ENCODE measurements around the gene ENGASE.

Gene ENGASE

DNA sequence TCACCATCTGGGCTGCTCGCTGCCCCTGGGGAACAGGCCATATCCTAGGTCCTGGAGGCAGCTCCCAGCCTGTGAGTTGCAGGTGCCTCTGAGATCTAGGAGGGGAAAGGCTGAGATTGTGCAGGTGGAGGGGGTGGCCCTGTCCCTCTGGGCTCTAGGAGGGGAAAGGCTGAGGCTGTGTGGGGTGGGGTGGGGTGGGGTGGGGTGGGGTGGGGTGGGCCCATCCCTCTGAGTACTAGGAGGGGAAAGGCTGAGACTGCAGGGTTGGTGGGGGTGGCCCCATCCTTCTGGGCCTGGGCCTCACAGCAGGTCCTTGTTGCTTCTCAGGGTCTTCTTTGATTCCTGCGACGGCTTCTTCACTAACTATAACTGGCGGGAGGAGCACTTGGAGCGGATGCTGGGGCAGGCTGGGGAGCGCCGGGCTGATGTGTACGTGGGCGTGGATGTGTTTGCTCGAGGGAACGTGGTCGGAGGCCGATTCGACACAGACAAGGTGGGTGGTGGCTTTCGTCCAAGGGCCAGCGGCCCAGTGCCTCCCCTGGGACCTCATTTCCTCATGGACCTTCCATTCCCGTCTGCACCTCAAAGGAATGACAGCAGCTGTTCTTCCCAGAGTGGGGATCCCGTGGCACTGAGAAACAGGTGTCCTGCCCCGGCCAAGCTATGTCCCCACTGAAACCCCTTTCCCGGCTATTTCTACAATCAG lies 7.1 kb downstream of the ENGASE start:
- DNase-seq, result no peak

DNA sequence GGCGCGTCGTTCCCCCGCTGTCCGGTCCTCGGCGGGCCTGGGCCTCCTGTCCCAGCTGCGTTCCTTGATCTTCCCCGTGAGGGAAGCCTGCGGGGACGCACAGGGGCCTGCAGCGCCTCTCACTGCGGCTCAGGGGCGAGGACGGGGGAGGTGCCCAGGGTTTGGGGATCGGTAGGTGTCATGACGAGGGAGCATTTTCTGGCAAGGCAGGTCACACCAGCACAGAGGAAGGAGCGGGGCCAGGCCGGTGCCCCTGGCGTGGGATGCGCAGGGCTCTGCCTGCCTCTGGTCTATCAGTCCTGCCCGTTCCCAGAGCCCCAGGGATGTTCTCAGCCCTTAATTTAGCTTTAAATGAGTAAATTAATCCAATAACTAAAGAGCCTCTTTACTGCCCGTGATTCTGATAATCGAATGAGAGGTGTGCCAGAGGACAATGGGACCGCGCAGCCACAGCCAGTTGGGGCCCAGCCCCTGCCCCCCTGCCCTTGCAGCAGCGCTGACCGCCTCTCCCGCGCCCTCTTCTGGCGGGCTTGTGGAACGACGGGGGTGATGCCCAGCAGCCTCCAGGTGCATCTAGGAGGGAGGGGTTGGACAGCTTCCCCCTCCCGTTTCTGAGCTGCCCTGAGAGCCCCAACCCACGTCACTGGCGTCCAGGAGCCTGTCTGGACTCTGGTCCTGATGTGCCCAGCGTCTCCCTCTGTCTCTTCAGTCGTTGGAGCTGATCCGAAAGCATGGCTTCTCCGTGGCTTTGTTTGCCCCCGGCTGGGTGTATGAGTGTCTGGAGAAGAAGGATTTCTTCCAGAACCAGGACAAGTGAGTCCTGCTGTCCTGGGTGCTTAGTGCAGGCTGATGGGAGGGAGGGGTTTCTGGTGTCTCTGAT lies 7.9 kb downstream of the ENGASE start:
- DNase-seq, result no peak

DNA sequence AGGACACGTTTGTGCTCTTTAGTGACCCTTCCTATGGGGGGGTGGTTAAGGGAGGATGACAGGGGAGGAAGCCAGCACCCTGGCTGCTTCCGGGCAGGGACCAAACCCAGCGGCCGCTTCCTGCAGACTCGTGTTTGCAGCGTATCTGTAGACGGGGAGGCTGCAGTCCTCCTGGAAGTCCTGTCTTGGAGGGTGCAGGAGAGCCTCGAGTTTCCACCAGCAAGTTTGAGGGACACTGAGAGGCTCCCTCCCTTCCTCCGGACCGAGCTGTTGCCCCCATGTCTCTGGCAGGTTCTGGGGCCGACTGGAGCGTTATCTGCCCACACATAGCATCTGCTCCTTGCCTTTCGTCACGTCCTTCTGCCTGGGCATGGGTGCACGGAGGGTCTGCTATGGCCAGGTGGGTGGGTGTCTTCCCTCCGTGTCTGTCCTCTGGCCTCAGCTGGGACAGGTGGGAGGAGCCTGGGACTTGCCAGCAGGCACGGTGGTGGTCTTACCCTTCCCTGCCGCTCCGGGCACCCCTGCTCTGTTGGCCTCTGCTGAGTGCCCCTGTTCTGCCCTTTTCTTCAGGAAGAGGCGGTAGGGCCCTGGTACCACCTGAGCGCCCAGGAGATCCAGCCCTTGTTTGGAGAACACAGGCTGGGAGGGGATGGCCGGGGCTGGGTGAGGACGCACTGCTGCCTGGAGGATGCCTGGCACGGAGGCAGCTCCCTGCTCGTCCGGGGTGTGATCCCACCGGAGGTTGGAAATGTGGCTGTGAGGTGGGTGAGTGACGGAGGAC lies 8.8 kb downstream of the ENGASE start:
- DNase-seq, result no peak

DNA sequence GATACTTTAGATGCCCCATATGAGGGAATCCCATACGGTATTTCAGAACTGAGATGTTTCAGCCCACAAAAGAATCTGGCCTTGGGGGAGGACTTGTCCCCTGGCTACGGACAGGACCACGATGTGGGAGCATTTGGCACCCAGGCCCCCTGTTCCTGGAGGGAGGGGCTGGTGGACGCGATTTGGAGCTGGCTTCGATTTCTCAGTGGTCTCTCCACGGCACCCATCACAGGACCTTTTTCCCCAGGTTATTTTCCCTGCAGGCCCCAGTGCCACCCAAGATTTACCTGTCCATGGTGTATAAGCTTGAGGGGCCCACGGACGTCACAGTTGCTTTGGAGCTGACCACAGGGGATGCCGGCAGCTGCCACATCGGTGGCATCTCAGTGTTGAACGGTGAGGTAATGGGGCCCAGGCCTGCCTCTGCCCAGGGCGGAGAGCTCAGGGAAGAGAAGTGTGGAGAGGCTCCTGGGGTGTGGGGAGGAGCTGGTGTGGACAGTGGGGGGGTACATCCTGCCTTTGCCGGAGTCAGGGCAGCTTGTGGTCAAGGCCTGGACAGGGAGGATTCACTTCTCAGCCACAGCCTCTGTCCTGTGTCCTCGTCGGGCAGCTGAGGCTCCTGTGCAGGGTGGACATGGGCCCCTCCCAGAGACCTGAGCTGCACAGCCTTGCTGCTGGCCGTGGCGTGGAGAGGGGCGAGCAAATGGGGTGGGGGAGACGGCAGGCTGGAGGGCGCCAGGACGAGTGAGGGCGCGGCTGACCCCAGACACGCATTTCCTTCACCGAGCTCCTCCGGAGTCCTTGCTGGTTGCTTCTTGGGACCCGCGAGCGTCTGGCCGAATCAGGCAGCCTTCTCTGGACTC lies 9.9 kb downstream of the ENGASE start:
- no peak for DNase-seq

DNA sequence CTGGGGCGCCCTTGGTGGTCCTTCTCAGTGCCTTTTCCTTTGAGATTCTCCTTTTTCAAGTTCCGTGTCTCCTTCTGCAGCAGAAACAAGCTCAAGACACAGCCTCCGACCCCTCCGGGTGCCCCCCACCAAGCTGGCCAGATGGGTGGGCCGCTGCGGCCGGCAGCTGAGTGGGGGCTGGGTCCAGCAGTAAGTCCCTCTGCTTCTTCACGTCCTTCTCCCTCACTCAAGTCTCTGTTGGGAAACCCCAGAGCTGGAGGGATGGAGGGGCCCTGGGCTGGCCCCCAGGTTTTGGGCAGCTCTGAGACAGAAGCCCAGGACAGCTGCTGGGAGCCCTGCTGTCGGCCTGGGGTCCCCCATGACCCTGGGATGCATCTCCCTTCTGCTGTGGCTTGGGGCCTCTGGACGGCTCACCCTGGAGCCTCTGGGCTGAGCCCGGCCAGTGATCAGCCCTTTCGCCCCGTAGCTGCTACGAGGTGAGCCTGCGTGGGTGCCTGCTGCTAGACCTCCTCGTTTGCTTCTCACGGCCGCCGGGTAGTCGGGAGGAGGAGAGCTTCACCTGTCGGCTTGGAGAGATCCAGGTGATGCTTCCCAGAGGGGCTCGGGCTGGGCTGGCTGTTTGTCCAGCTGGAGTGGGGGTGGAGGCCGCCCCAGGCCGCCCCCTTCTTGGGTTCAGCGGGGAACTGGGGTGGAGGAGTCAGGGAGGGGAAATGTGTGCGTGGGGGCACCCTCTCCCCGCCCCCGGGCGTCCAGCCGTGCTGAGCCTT lies 10.7 kb downstream of the ENGASE start:
- DNase-seq, result no peak

DNA sequence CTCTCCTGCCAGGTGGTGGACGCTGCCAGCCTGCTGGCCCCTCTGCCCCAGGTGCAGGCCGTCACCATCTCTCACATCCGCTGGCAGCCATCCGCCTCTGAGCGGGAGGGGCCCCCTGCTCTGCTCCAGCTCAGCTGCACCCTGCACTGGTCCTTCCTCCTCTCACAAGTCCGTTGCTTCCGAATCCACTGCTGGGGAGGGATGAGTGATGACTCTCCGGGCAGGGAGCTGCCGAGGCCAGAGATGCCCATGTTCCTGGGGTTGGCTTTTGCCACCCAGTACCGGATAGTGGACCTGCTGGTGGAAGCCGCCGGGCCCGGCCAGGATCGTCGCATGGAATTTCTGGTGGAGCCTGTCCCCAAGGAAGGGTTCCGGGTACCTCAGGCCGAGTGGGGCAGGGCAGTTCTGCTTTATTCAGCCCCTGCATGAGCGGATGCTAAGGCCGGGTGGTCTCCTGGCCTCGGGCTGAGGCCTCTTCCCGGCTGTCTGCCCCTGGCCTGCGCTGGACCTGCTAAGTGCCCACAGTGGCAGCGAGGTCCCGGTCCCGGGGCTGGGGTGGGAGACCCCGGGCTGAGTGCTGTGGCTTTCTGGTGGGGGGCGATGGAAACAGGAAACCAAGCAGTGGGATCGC lies 11.4 kb downstream of the ENGASE start:
- DNase-seq, result no peak

DNA sequence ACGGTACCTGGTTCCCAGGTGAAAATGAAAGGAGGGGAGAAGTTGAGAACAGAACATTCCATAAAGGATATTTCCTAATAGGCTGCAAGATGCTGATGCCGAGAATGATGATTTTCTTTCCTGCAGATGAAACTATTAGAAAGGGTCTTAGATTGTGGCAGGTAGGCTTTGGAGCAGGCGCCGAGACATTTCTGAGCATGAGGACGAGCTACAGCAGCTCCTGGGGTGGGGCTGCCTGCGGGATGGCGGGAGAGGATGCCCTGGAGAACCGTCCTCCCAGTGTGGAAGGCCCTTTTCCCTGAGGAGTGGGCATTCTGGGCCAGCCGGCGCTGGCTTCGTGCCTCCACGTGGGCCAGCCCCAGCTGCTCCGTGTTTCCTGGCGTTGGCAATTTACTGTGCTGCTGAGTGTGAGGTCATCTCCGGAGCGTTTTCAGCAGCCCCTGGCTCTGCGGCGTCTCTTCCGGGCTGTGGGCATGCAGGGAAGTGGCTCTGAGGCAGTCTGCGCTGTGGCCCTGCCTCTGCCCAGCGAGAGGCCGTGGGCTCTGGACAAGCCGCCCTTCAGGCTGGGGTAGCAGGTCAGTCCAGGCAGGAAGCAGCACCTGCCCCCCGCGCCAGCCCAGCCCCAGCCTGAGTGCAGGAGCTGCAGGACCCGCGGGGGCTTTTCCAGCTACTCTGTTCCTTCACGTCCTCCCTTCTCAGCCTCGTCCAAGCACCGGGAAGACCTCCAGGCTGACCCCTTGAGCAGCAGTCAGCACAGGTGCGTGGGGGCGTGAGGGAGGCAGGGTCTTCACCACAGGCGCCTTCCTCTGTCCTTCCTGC lies 12.2 kb downstream of the ENGASE start:
- DNase-seq, result no peak

DNA sequence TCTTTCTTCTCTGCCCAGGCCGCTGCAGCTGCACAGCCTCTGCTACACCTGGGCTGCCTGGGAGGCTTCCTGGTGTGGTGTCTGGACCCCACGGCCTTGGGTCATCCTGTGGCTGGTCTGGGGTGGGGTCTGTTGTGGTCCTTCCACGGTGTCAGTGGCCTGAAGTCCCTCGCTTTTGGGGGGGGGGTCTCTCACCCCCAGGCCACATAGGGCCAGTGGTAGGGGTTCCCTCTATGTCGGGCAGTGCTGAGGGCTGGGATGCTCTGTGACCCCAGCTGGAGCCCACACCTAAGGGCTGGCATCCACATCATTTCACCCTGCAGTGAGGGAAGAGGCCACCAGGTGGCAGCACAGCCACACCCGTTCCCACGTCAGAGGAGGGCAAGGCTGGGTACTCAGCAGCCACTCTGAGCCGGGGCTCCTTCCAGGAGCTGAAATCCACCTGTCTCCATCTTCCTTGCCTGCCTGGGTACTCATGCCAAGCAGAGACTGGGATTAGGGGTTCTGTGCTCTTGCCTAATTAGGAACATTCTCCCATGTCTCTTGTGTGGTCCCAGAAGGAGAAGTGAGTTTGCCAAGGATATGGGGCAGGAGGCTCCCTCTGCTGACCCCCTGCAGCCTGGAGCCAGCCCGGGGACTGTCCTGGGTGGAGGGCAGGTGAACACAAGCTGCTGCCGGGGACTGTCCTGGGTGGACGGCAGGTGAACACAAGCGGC lies 13.0 kb downstream of the ENGASE start:
- peak; percentile 4 for DNase-seq

DNA sequence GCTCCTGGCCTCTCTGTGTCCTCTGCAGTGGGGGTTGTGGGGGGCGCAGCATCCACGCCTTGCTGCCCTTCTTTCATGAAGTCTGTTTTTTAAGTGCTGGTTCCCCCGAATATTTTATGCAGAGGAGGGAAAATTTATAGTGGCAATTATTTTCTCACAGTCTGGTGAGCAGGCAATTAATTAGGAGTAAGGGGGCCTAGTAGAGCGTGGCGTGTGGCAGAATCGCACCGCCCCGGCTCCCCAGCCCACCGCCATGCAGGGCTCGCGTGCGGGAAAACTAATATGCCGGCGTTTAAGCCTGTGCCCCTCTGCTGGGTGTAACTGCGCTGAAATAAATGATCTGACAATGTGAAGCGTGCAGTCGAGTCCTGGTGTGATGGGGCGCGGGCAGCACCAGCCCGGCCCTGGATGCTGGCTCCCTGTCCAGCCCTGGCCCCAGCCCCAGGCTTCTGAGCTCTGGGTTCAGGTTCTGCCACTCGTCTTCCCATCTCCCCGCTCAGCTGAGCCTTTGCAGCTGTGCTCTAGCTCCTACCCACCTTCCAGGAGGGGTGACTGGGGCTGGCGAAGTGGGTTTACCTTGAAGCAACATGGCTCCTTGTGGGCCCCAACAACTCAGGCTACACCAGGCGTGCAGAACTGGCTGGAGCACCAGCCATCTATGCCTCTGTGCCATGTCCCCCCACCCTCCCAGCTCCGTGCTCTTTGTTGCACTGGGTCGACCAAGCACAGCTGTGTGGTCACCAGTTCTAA lies 13.8 kb downstream of the ENGASE start:
- DNase-seq, result no peak

DNA sequence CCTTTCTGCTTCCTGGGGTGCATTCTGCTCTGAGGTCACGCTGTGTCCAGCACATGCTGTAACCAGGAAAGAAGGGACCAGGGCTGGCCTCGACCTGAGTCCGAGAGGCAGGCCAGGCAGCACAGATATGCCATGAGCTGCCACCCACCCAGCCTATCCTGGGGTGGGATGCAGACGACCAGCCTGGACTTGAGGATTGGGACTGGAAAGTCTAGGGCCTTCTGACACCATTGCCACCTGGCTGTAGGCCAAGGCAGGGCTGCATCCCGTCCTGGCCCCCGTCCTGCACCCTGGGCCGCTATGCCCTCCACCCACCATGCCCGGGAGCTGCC lies 14.3 kb downstream of the ENGASE start:
- no peak for DNase-seq

DNA sequence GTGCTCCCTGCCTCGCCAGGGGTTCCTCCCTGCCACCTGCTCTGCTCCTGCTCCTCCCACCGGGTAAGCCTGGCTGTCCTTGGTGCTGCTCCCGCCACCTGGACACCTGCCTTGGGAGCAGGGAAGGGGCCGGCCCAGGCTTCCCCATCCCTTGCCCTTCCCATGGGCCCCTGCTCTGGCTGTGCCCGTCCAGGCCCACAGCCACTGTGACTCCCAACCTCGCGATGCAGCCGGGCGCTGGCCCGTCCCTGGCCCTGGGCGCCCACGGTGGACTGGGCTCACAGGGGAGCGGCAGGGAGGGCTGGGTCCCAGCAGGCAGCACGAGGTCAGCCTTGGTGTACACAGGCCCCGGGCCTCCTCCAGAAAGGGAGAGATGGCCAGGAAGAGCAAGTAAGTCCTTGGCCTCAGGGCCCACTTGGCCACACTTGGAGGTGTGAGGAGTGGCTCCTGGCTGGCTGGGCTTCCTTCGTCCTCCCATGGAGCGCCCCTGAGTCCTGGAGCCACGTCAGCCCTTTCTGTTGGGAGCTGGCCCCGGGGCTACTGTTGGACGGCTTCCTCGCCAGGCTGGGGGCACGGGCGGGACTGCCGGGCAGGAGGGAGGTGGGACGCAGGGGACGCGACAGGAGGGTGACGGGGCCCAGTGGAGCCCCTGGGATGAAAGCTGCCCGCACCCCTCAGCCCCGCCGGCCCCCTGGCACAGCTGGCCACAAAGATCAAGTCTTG lies 15.3 kb downstream of the ENGASE start:
- DNase-seq, result no peak

DNA sequence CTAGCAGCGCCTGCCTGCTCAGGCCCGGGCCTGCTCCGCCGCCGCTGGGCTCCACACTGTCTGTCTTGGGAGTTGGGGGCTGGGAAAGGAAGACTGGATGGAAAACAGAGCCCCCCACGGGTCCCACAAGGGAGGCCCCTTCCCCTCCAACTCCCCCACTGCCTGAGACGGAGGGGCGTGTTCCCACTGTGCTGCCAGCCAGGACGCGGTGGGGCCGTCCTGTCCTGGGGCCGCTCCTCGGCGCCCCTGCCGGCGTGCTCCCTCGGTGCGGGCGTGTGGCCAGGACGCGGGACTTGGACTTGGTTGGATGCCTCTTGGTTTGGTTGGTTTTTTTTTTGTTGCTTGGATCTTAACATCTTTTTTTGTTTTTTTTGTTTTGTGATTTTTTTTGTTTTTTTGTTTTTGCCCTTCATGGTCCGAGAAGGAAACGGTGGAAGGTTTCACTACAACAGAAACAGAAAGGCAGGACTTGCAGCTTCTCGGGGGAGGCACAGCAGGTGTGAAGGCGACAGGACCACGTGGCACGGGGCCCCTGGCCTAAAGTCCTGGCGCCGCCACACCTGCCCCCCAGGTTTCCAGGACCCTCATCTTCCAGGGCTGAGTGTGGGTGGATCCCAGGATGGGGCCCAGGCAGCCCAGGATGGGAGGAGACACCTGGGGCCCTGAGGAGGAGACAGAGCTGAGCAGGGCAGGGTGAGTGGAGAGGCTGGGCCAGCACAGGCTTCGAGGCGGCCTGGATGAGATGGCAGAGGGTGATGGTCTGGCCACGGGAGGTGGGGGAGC lies 16.0 kb downstream of the ENGASE start:
- no peak for DNase-seq

DNA sequence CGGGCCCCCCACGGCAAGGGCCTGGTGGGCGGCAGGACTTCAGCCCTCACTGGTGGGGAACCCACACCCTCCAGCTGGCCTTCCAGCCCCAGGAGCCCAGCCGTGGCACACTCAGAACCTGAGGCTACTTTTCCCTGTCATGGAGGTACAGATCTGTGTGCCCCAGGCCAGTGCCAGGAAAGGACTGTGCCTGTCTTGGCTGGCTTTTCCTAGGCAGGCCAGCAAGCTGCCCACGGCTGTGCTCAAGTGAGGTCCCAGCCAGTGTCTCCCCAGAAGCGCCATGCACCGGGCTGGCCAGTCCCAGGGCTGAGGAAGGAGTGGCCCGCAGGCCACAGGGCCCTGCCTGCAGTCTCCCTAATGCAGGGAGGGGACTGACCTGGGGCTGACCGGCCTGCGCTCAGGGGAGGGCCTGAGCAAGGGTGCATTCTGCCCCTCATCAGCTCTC lies 16.6 kb downstream of the ENGASE start:
- DNase-seq, result no peak

DNA sequence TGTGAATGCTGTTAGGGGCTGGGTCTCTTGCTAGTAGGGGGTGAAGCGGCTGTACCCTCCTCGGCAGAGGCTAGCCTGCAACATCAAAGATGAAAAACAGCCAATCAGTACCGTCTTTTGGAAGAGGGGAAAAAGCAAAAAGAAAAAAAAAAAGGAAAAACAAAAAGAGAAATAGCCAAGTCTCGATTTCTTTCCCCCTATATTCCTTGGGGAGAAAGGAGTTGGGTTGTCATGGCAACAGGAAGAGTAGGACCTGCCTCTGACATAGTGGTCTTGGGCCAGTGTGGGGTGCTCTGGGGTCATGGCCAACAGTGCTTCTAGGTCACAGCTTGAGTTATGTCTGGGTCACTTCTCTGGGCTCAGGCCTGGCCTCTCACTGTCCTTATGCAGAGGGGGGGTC lies 17.9 kb downstream of the ENGASE start:
- DNase-seq, result no peak

DNA sequence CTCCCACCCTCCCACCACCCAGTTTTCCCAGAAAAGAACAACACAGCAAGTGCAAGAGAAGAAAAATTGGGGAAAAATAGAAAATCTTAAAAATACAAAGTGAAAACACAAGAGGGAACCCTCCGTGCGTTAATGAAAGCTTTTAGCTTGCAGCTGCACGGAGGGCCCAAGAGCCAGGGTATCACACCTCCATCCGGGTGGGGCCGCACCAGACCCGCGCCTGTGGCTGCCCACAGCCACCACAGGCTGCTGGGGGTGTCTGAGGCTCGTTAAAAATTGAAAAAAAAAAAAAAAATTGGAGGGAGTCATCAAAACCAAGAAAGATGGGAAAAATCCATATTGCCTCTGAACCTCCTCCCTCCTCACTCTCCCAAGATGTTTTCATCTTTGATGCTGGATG lies 18.6 kb downstream of the ENGASE start:
- no peak for DNase-seq

DNA sequence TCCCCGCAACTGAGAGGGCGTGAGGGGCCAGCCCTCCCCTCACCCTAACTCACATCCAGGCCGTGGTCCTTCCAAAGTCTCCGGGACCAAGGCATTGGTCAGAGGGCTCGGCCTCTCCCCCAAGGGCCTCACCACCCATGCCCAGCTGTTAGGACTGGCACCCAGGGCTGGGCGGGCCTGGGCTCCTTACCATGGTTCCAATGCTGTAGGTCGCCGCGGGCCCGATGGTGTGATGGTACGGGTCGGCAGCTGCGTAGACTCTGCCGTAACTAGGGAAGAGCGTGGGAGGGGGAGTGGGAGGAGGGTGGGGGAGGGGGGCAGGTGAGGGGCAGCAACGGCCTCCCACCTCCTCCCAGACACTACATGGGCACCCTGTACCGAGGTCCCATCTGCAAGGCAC lies 19.6 kb downstream of the ENGASE start:
- DNase-seq, result no peak

DNA sequence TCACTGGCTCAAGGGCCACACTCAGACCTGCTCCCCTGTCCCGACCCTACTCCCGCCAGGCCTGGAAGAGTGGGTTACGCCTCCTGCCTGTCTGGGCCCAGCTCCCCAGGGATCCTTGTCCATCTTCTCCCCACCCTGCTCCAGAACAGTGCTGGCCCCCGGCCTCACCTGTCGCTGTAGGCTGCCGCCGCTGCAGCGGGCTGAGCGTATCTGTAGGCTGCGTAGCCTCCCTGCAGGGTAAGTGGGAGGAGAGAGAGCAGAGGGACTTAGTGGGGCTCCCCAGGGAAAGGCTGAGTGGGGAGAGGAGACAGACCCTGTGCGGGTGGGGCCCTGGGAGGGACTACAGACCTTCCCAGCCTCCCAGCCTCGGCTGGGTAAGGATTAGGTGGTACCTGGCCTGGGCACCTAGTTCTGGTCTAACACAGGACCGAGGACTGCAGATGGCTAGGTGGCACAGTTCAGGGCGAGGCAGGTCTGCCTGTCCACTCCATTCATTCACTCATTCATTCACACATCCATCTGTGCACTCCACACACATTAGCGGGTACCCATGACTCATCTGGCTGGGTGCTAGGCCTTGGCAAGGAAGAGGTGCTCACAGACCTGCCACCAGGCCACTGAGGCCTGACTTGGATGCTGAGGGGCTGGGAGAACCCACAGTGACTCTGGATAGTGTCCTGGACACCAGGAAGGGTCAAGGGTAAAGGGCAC lies 20.9 kb downstream of the ENGASE start:
- DNase-seq, result no peak

All from NCI-H2029 treated with DMSO at 0.1 percent for 48 hours (cell line).